ENCODE results near the gene CRTC2. TPM values are rescaled to one million over a fixed set of nuclear protein-coding genes. Genes with fewer than 3 reads are reported as not detected.

CRTC2 gene
- total RNA-seq, 3 donors from 2014 or later, result 16.2 to 19.7 (median 19.0) TPM

DNA sequence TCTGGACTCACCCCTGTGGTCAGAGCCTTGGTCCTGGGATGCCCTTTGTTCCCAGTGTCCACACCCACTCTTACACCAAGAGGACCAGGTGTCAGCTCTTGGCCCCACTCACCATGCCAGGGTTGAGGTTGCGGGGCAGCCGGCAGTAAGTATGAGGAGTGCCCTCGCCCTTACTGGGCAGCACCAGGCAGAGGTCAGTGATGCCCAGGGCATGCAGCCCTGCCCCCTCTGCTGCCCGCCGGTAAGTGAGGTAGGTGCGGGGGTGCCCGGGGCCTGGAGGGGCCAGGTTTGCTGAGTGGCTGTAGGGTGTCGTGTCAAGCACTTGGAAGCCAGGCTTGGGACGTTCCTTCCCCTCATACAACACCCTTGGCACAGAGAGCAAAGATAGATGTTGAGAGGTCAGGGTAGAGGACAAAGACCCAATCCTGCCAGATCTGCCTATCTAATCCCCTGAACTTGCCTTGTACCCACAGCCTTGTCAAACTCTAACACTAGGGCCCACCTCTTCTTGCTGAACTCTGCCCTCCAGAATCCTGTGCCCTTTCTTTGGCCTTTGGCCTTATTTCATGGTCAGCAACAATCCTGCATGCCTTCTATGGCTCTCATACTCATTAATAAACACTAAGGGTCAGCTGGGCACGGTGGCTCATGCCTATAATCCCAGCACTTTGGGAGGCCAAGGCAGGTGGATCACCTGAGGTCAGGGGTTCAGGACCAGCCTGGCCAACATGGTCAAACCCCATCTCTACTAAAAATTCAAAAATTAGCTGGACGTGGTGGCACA, 15.5 kb downstream of the CRTC2 start:
- intact Hi-C loops (cut with DNase I; ENCODE audit: low total_unique reads), result no loop called here
- Histone ChIP-seq H3K9me3 (no peaks in the 10 kb centered on the region), H3K4me3 (no peak overlapping the region), H3K27ac (no peak overlapping the region), H3K36me3 (no peaks in the 10 kb centered on the region), H3K4me1 (no peaks in the 10 kb centered on the region), H3K27me3 (no peaks in the 10 kb centered on the region)
- no peak for DNase-seq (ENCODE audit: low spot score in 2 of 2)
- TF ChIP-seq POLR2AphosphoS5 (IDR thresholded peaks at IDR 0.05) (no peak), POLR2A (IDR thresholded peaks at IDR 0.05) (no peak)
- TF ChIP-seq, protein P1, sequence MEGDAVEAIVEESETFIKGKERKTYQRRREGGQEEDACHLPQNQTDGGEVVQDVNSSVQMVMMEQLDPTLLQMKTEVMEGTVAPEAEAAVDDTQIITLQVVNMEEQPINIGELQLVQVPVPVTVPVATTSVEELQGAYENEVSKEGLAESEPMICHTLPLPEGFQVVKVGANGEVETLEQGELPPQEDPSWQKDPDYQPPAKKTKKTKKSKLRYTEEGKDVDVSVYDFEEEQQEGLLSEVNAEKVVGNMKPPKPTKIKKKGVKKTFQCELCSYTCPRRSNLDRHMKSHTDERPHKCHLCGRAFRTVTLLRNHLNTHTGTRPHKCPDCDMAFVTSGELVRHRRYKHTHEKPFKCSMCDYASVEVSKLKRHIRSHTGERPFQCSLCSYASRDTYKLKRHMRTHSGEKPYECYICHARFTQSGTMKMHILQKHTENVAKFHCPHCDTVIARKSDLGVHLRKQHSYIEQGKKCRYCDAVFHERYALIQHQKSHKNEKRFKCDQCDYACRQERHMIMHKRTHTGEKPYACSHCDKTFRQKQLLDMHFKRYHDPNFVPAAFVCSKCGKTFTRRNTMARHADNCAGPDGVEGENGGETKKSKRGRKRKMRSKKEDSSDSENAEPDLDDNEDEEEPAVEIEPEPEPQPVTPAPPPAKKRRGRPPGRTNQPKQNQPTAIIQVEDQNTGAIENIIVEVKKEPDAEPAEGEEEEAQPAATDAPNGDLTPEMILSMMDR (IDR thresholded peaks at IDR 0.05), result no peak

DNA sequence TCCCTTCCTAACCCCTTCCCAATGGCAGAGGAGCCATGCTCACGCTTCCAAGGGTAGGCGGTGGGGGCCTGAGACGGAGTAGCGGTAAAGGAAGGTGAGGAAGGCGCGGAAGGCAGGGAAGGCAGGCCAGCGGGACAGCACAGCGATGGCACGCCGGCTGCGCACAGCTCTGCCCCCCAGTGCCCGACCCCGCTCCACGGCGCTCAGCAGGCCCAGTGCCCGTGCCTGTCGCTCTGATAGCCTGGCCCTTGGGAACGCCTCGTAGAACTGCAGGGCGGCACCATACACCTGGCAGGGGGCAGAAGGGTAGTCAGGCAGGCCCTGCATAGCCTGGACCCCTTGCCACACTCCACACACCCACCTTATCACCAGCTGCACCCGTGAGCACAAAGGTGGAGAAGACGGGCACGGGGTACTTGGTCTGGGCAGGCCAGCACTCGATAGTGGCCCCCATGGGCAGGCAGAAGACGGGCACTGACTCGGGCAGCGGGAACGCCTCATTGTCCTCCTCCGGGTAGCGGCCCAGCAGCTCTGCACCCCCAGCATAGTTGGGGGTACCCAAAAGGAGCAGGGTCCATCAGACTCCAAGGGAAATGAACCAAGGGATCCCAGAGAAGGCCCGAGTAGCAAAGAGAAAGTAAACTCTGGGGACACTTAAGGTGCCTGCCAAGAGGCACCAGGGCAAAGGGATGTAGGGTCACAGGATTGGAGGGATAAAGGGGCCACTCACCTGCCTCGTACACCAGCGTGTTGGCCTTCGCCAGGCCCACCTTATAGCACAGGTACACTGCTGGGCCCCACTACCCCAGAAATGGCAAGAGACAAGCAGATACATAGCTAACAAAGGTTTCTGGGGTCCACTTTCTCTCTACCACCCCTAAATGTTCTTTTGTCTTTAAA, 16.3 kb downstream of the CRTC2 start:
- no peaks in the 10 kb centered on the region for H3K9me3 ChIP-seq
- H3K4me3 ChIP-seq, result no peak overlapping the region
- no peak overlapping the region for H3K27ac ChIP-seq
- intact Hi-C loops (cut with DNase I; ENCODE audit: low total_unique reads), result no loop called here
- peaks cover 5% of the 10 kb centered on the region for H3K36me3 ChIP-seq
- no peak for DNase-seq (ENCODE audit: low spot score in 2 of 2)
- H3K27me3 ChIP-seq, result no peaks in the 10 kb centered on the region
- H3K4me1 ChIP-seq, result no peaks in the 10 kb centered on the region
- TF ChIP-seq POLR2A (IDR thresholded peaks at IDR 0.05) (no peak), POLR2AphosphoS5 (IDR thresholded peaks at IDR 0.05) (no peak)
- TF ChIP-seq, protein P1 (IDR thresholded peaks at IDR 0.05), result no peak

- intact Hi-C loops (cut with DNase I; ENCODE audit: low total_unique reads), result no loop called here
- Histone ChIP-seq H3K27me3 (no peaks in the 10 kb centered on the region), H3K4me1 (no peaks in the 10 kb centered on the region), H3K9me3 (no peaks in the 10 kb centered on the region), H3K36me3 (peaks cover 5% of the 10 kb centered on the region), H3K4me3 (no peak overlapping the region), H3K27ac (no peak overlapping the region)
- no peak for DNase-seq (ENCODE audit: low spot score in 2 of 2)
- TF ChIP-seq POLR2AphosphoS5 (IDR thresholded peaks at IDR 0.05) (no peak), POLR2A (IDR thresholded peaks at IDR 0.05) (no peak)
- TF ChIP-seq, protein P1 (IDR thresholded peaks at IDR 0.05), result no peak
Observed at GRCh38 chr1:153940756-153941155, 17.7 kb downstream of the CRTC2 start.

DNA sequence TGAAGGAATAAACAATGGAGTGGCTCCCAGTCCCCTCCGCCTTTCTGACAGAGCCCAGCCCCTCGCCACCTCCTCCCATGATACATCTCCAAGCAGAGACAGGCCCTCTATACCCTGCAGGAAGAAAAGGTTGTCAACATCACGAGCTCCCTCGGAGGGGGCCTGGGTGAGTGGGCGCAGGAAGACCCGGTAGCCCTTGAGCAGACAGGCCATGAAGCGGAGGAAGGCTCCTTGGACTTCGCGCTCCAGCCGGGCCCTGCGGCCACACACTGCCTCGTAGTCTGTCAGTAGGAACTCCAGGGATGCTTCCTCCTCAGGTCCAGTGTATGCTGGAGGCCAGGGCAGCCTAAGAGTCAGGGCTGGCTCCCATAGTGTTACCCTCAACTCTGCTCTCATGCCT, 18.9 kb downstream of the CRTC2 start:
- no peak overlapping the region for H3K4me3 ChIP-seq
- intact Hi-C loops (cut with DNase I; ENCODE audit: low total_unique reads), result no loop called here
- H3K4me1 ChIP-seq, result no peaks in the 10 kb centered on the region
- H3K36me3 ChIP-seq, result peaks cover 5% of the 10 kb centered on the region
- H3K27ac ChIP-seq, result no peak overlapping the region
- no peak for DNase-seq (ENCODE audit: low spot score in 2 of 2)
- TF ChIP-seq POLR2A (IDR thresholded peaks at IDR 0.05), result no peak
- TF ChIP-seq, protein P1 (IDR thresholded peaks at IDR 0.05), result no peak
- TF ChIP-seq POLR2AphosphoS5 (IDR thresholded peaks at IDR 0.05), result no peak
- H3K9me3 ChIP-seq, result no peaks in the 10 kb centered on the region
- H3K27me3 ChIP-seq, result no peaks in the 10 kb centered on the region

- no peak overlapping the region for H3K27ac ChIP-seq
- no peaks in the 10 kb centered on the region for H3K4me1 ChIP-seq
- TF ChIP-seq, protein P1 (IDR thresholded peaks at IDR 0.05), result no peak
- TF ChIP-seq POLR2A (IDR thresholded peaks at IDR 0.05), result no peak
- intact Hi-C loops (cut with DNase I; ENCODE audit: low total_unique reads), result no loop called here
- H3K36me3 ChIP-seq, result peaks cover 5% of the 10 kb centered on the region
- H3K4me3 ChIP-seq, result no peak overlapping the region
- H3K9me3 ChIP-seq, result no peaks in the 10 kb centered on the region
- no peak for DNase-seq (ENCODE audit: low spot score in 2 of 2)
- no peaks in the 10 kb centered on the region for H3K27me3 ChIP-seq
Observed at GRCh38 chr1:153938996-153939395, 19.4 kb downstream of the CRTC2 start.

Measured in breast epithelium (tissue), 4 donors.